ENCODE data around the gene RNF115. TPM values are rescaled to one million over a fixed set of nuclear protein-coding genes. Genes with fewer than 3 reads are reported as not detected.

The RNF115 gene
- total RNA-seq, 4 donors from 2014 or later = 7.0 to 12.8 (median 9.3) TPM

GRCh38 chr1:145858901-145859490 lies 35.1 kb upstream of the RNF115 start, which contains the start of gene PIAS3:
PIAS3 (minus strand) TSS chr1:145859081; CDS start chr1:145858990, 91 bp downstream.
- intact Hi-C loops (cut with DNase I; ENCODE audit: low total_unique reads) = no loop called here
- WGBS, 2 donors = 1 to 2% methylated on average over 32 to 38 of the region's 42 CpGs
- DNase-seq (ENCODE audit: low spot score in 2 of 2) = peak; percentile 93 to 99
- H3K4me3 ChIP-seq (ENCODE audit: low read depth, poor library complexity, severe bottlenecking) = peak within 1 kb of the TSS; percentile 74
- no peak for TF ChIP-seq POLR2A (IDR thresholded peaks at IDR 0.05)
- TF ChIP-seq, protein P1, sequence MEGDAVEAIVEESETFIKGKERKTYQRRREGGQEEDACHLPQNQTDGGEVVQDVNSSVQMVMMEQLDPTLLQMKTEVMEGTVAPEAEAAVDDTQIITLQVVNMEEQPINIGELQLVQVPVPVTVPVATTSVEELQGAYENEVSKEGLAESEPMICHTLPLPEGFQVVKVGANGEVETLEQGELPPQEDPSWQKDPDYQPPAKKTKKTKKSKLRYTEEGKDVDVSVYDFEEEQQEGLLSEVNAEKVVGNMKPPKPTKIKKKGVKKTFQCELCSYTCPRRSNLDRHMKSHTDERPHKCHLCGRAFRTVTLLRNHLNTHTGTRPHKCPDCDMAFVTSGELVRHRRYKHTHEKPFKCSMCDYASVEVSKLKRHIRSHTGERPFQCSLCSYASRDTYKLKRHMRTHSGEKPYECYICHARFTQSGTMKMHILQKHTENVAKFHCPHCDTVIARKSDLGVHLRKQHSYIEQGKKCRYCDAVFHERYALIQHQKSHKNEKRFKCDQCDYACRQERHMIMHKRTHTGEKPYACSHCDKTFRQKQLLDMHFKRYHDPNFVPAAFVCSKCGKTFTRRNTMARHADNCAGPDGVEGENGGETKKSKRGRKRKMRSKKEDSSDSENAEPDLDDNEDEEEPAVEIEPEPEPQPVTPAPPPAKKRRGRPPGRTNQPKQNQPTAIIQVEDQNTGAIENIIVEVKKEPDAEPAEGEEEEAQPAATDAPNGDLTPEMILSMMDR (IDR thresholded peaks at IDR 0.05) = no peak

GRCh38 chr1:145858238-145858900 lies 34.5 kb upstream of the RNF115 start:
- TF ChIP-seq POLR2A (IDR thresholded peaks at IDR 0.05) = no peak
- TF ChIP-seq, protein P1 (IDR thresholded peaks at IDR 0.05) = no peak
- intact Hi-C loops (cut with DNase I; ENCODE audit: low total_unique reads) = no loop called here
- peak; percentile 52 to 91 for DNase-seq (ENCODE audit: low spot score in 2 of 2)

GRCh38 chr1:145857170-145857569 lies 33.3 kb upstream of the RNF115 start:
- intact Hi-C loops (cut with DNase I; ENCODE audit: low total_unique reads) = no loop called here
- WGBS, 2 donors = 71 to 91% methylated on average over 4 of the region's 4 CpGs
- DNase-seq (ENCODE audit: low spot score in 2 of 2) = no peak
- TF ChIP-seq, protein P1 (IDR thresholded peaks at IDR 0.05) = no peak
- TF ChIP-seq POLR2A (IDR thresholded peaks at IDR 0.05) = no peak
- H3K4me3 ChIP-seq (ENCODE audit: low read depth, poor library complexity, severe bottlenecking) = no peak overlapping the region

More at GRCh38 chr1:145858238-145858900, 34.5 kb upstream of the RNF115 start:
- peak overlapping the region; percentile 74 for H3K4me3 ChIP-seq (ENCODE audit: low read depth, poor library complexity, severe bottlenecking)
- 0 to 1% methylated on average over 24 to 33 of the region's 35 CpGs for WGBS, 2 donors

DNA sequence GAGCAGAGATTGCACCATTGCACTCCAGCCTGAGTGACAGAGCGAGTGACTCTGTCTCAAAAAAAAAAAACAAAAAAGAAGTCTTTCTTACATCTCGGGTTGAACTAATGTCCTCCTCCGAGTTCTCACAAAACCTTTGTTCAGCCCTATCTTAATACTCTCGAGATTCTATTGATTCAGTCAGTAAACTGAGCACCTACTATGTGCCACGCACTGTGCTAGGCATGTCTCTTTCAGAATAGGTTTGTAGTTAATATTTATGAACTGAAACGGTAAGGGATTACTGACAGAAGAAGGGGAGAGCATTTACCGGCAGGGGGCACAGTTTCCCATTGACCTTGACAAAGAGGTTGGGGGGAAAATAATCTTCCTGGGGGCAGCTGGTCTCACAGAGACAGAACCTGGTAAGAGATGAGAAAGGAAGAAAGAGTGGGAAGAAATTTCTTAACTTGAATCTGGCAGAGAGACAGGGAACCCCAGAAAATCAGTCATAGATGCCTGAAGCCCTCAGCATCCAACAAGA lies 31.6 kb upstream of the RNF115 start:
- WGBS, 2 donors = 85 to 90% methylated on average over 7 of the region's 7 CpGs
- TF ChIP-seq POLR2A (IDR thresholded peaks at IDR 0.05) = no peak
- TF ChIP-seq, protein P1 (IDR thresholded peaks at IDR 0.05) = no peak
- DNase-seq (ENCODE audit: low spot score in 2 of 2) = no peak
- intact Hi-C loops (cut with DNase I; ENCODE audit: low total_unique reads) = no loop called here
- H3K4me3 ChIP-seq (ENCODE audit: low read depth, poor library complexity, severe bottlenecking) = no peak overlapping the region

- WGBS, 2 donors = 78 to 79% methylated on average over 14 to 15 of the region's 15 CpGs
- intact Hi-C loops (cut with DNase I; ENCODE audit: low total_unique reads) = loop anchor here (5.0 kb wide), 2 partner anchors 58 to 163 kb away; no protein-coding TSS in a partner anchor
- no peak overlapping the region for H3K4me3 ChIP-seq (ENCODE audit: low read depth, poor library complexity, severe bottlenecking)
- TF ChIP-seq, protein P1 (IDR thresholded peaks at IDR 0.05) = no peak
- no peak for TF ChIP-seq POLR2A (IDR thresholded peaks at IDR 0.05)
- DNase-seq (ENCODE audit: low spot score in 2 of 2) = no peak
Measured at GRCh38 chr1:145849356-145850160, 25.7 kb upstream of the RNF115 start.

All from lower leg skin (tissue), 4 donors.